Psoas muscle (tissue), 8 donors: ENCODE data around the gene PSMB3. TPM values are rescaled to one million over a fixed set of nuclear protein-coding genes. Genes with fewer than 3 reads are reported as not detected.

ENCODE experiments used
- ATAC-seq, 4 donors: fragments of 200-7000 bp; cut with Tn5 transposase; one replicate each; pipeline ENCODE4 v1.9.1; 2020; ENCODE audit warnings: moderate library complexity in 3 of 4, mild to moderate bottlenecking in 2 of 4
- DNase-seq, 2 donors: peaks; one replicate each; pipeline ENCODE4 v3.0.0-alpha.2; 2020
- H3K27ac ChIP-seq: fragments of 200-600 bp; one replicate; pipeline ENCODE4 v1.8.0; 2022
- H3K27me3 ChIP-seq, 3 donors: fragments of 200-600 bp in 1 of 3; one replicate each; pipeline versions ENCODE4 v1.6.1 to v1.8.0; 2013 to 2022; ENCODE audit warnings: low read length in 2 of 3, mild to moderate bottlenecking in 2 of 3, moderate library complexity in 1 of 3; ENCODE audit not compliant: insufficient read depth in 3 of 3
- H3K36me3 ChIP-seq, 2 donors: fragments of 200-600 bp in 1 of 2; one replicate each; pipeline versions ENCODE4 v1.6.1 to v1.8.0; 2013 to 2022; ENCODE audit warnings: low read depth in 1 of 2, mild to moderate bottlenecking in 1 of 2, moderate library complexity in 1 of 2; ENCODE audit not compliant: insufficient read depth in 1 of 2
- H3K4me1 ChIP-seq: fragments of 200-600 bp; one replicate; pipeline ENCODE4 v1.8.0; 2022
- H3K4me3 ChIP-seq: fragments of 200-600 bp; one replicate; pipeline ENCODE4 v1.8.0; 2022; ENCODE audit warnings: mild to moderate bottlenecking
- H3K9me3 ChIP-seq: fragments of 200-600 bp; one replicate; pipeline ENCODE4 v1.8.0; 2022
- CTCF ChIP-seq: fragments of 200-600 bp; IDR thresholded peaks from one replicate; pipeline ENCODE4 v1.8.0; 2022; ENCODE audit warnings: antibody characterized with exemption
- WGBS, 3 donors: extraction: QIAGEN DNeasy Blood & Tissue Kit; methylation state at CpG; one replicate each; pipeline versions ENCODE4 v1.1.6 to v1.1.7; 2013; 5-methylcytosine and 5-hydroxymethylcytosine counted together
- intact Hi-C, 2 donors: fragments of 100-400 bp; cut with DNase I; formaldehyde crosslinking; loops; one replicate each; pipeline versions ENCODE4 v1.11.0 to v1.14.2; 2022
- polyA plus RNA-seq, 3 donors: library from polyadenylated mRNA; stranded (reverse); fragments of 200-250 nt; gene quantifications; one replicate each; pipeline ENCODE4 v1.2.3, GENCODE V29; 2013
- total RNA-seq, 4 donors: library from RNA; stranded (reverse); fragmentation: NEBNext Ultra II Directional in 2 of 4; extraction: Animal tissue kit (Norgen Biotek cat#: 25700) in 2 of 4; gene quantifications; one replicate each; pipeline versions ENCODE4 v1.2.1 to v1.2.4, GENCODE V29; 2021 to 2023
- donor health status: healthy with polysubstance abuse.
- donor health status: DM: no; HTN: no; CAD: no; lungs with moderate emphysema.
- donor health status: Bipolar disorder and iron deficiency.
- donor health status: healthy.
- donor health status: DM: yes; HTN: yes; CAD: no.
- donor health status: DM: no; HTN: no; CAD: no.
- donor health status: DM: no; HTN: no; CAD: no.
- donor health status: DM: yes; HTN: yes; CAD: no.

The PSMB3 gene
- total and polyA plus RNA-seq, 7 donors, result 112 to 463 (median 209) TPM

- WGBS, 3 donors, result 94 to 95% (median 95%) methylated on average over 5 of the region's 5 CpGs
Measured at GRCh38 chr17:38791162-38791561, 38.6 kb downstream of the PSMB3 start.

GRCh38 chr17:38794221-38794620, 41.7 kb downstream of the PSMB3 start:
- DNase-seq, result no peak
- intact Hi-C loops, result no loop called here
- ATAC-seq, result no peak
- no peak overlapping the region for H3K4me3 ChIP-seq
- WGBS, 3 donors, result 92 to 98% (median 97%) methylated on average over 5 of the region's 5 CpGs
- no peak for TF ChIP-seq CTCF
- H3K36me3 ChIP-seq, result peaks cover 0 to 34% of the 10 kb centered on the region in 2 donors
- H3K9me3 ChIP-seq, result no peaks in the 10 kb centered on the region
- no peaks in the 10 kb centered on the region for H3K27me3 ChIP-seq
- H3K4me1 ChIP-seq, result peaks cover 29% of the 10 kb centered on the region
- no peak overlapping the region for H3K27ac ChIP-seq

More at GRCh38 chr17:38791162-38791561, 38.6 kb downstream of the PSMB3 start:
- H3K4me1 ChIP-seq, result peaks cover 5% of the 10 kb centered on the region
- ATAC-seq, result no peak
- no peaks in the 10 kb centered on the region for H3K9me3 ChIP-seq
- H3K27ac ChIP-seq, result no peak overlapping the region
- H3K36me3 ChIP-seq, result peaks cover 0 to 42% of the 10 kb centered on the region in 2 donors
- no peaks in the 10 kb centered on the region for H3K27me3 ChIP-seq
- intact Hi-C loops, result no loop called here
- H3K4me3 ChIP-seq, result no peak overlapping the region
- no peak for DNase-seq
- no peak for TF ChIP-seq CTCF

GRCh38 chr17:38796451-38797157, 44.1 kb downstream of the PSMB3 start:
- ATAC-seq (no peak), DNase-seq (no peak)
- 41 to 56% (median 43%) methylated on average over 5 of the region's 5 CpGs for WGBS, 3 donors
- Histone ChIP-seq H3K4me1 (peaks cover 29% of the 10 kb centered on the region), H3K9me3 (no peaks in the 10 kb centered on the region), H3K4me3 (peak overlapping the region; percentile 96), H3K27ac (peak overlapping the region; percentile 96), H3K36me3 (peaks cover 4 to 43% of the 10 kb centered on the region in 2 donors), H3K27me3 (no peaks in the 10 kb centered on the region)
- no peak for TF ChIP-seq CTCF
- intact Hi-C loops, result no loop called here

DNA sequence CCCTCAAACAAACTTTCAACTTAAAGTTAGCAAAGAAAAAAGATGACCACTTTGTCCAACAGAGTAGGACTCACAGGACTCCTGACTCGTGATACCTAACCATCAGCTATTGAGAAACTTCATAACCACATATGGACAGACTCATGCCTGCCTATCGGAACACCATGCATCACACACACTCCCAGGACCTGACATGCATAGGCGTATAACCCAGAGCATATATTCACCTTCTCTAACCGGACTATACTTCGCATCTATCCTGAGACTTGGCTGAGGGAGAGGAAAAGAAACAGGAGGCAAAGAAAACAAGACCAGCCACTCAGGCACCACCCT, 44.6 kb downstream of the PSMB3 start:
- peaks cover 29% of the 10 kb centered on the region for H3K4me1 ChIP-seq
- intact Hi-C loops, result no loop called here
- TF ChIP-seq CTCF, result no peak
- WGBS, 3 donors, result 69 to 80% (median 77%) methylated on average over 5 of the region's 5 CpGs
- no peaks in the 10 kb centered on the region for H3K27me3 ChIP-seq
- peak overlapping the region; percentile 96 for H3K27ac ChIP-seq
- ATAC-seq (no peak), DNase-seq (no peak)
- H3K36me3 ChIP-seq, result peaks cover 7 to 48% of the 10 kb centered on the region in 2 donors
- no peaks in the 10 kb centered on the region for H3K9me3 ChIP-seq
- peak overlapping the region; percentile 96 for H3K4me3 ChIP-seq

GRCh38 chr17:38797828-38798227, 45.3 kb downstream of the PSMB3 start:
- H3K36me3 ChIP-seq, result peaks cover 7 to 50% of the 10 kb centered on the region in 2 donors
- 40 to 62% (median 45%) methylated on average over 6 of the region's 6 CpGs for WGBS, 3 donors
- peak overlapping the region; percentile 96 for H3K27ac ChIP-seq
- no peaks in the 10 kb centered on the region for H3K9me3 ChIP-seq
- ATAC-seq, result no peak
- no peaks in the 10 kb centered on the region for H3K27me3 ChIP-seq
- DNase-seq, result no peak
- H3K4me3 ChIP-seq, result peak overlapping the region; percentile 96
- intact Hi-C loops, result no loop called here
- no peak for TF ChIP-seq CTCF
- H3K4me1 ChIP-seq, result peaks cover 29% of the 10 kb centered on the region
